Measurements from ENCODE around the gene SLC24A3. TPM values are rescaled to one million over a fixed set of nuclear protein-coding genes. Genes with fewer than 3 reads are reported as not detected.

Gene SLC24A3
- total RNA-seq, 1 donor from 2014 or later: 14.0 TPM

DNA sequence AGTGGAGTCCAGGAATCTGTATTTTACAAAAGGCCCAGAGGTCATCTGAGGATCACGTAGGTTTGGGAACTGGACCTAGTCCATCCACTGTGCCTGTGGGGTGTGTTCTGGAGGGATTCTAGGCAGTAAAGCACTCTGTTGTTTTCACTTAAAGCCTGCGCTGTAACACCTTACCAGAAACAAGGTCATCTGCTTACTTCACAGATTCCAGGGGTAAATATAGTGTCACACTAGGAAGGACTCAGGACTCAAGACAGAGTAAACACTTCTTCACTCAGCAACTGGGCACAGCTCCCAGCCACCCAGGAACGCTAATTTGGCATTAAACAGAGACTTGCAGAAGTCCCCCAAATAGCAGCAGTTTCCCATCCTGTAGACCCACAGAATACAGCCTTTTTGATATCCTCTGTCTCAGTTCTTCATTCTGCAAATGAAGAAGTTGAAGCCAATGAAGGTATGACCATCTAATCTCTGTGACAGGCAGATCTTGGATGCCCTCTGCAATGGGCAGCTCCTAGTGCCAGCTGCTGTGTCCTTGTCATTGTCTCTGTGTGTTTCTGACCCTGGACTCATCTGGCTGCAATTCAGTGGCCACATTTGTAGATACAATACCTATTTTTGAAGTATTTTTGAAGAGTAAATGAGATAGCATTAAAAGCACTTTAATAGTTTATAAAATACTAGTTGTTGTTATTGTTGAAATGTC, 129.1 kb downstream of the SLC24A3 start:
- Mint-ChIP-seq H3K4me3 (no peak overlapping the region), H3K27ac (no peak overlapping the region), H3K36me3 (peaks cover 4% of the 10 kb centered on the region), H3K4me1 (ENCODE audit: unreplicated experiment) (peaks cover 15% of the 10 kb centered on the region), H3K9me3 (peaks cover 7% of the 10 kb centered on the region), H3K27me3 (no peaks in the 10 kb centered on the region)
- TF ChIP-seq, protein P1, sequence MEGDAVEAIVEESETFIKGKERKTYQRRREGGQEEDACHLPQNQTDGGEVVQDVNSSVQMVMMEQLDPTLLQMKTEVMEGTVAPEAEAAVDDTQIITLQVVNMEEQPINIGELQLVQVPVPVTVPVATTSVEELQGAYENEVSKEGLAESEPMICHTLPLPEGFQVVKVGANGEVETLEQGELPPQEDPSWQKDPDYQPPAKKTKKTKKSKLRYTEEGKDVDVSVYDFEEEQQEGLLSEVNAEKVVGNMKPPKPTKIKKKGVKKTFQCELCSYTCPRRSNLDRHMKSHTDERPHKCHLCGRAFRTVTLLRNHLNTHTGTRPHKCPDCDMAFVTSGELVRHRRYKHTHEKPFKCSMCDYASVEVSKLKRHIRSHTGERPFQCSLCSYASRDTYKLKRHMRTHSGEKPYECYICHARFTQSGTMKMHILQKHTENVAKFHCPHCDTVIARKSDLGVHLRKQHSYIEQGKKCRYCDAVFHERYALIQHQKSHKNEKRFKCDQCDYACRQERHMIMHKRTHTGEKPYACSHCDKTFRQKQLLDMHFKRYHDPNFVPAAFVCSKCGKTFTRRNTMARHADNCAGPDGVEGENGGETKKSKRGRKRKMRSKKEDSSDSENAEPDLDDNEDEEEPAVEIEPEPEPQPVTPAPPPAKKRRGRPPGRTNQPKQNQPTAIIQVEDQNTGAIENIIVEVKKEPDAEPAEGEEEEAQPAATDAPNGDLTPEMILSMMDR (conservative IDR thresholded peaks at IDR 0.05): no peak
- DNase-seq (ENCODE audit: extremely low spot score, unreplicated experiment): no peak

DNA sequence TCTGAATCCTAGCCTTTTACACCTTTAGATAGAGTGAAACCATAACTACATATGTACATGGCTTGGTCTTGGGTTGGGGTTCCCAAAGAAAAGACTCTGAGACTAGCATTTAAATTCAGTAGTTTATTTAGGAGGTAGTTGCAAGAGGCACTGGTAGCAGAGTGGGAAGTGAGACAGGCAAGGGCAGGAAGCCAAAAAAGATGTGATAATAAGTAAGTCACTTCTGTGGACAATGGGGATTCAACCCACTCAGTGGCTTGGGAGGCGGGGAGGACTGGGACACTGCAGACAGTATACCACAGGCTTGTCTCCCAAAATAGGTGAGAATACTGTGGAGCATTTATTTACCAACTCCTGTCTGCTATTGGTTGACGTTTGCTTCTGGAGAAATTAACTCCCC, 131.9 kb downstream of the SLC24A3 start:
- no peak overlapping the region for H3K27ac Mint-ChIP-seq

DNA sequence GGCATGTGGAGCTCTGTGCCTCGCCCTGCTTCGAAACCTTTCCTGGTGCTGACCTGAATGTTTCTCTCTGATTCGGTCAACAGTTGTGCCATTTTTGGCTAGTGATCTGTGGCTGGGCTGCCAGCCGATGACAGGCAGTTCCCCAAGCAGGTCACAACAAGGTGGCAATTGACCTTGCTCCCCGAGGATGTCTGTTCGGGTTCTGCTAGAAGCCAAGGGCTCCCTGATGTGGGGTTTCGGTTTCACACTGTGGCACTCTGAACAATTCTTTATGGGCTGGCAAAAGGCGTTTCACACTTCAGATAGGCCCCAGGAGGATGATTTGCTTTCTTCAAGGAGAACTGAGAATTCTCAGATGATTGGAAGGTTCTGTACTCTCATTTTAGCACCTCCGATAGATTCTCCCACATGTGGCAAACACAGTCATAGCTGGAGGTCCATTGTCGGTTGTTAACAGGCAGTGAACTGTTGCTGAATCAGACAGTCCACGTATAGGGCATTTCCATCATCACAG, 135.6 kb downstream of the SLC24A3 start:
- Mint-ChIP-seq H3K9me3 (peaks cover 11% of the 10 kb centered on the region), H3K27ac (no peak overlapping the region), H3K4me3 (no peak overlapping the region), H3K36me3 (peaks cover 4% of the 10 kb centered on the region), H3K4me1 (ENCODE audit: unreplicated experiment) (no peaks in the 10 kb centered on the region), H3K27me3 (no peaks in the 10 kb centered on the region)
- TF ChIP-seq, protein P1 (conservative IDR thresholded peaks at IDR 0.05): no peak
- DNase-seq (ENCODE audit: extremely low spot score, unreplicated experiment): no peak

More for the DNA sequence above, 131.9 kb downstream of the SLC24A3 start:
- Mint-ChIP-seq H3K27me3 (no peaks in the 10 kb centered on the region), H3K4me3 (no peak overlapping the region), H3K4me1 (ENCODE audit: unreplicated experiment) (no peaks in the 10 kb centered on the region), H3K9me3 (peaks cover 7% of the 10 kb centered on the region), H3K36me3 (peaks cover 4% of the 10 kb centered on the region)
- TF ChIP-seq, protein P1 (conservative IDR thresholded peaks at IDR 0.05): no peak
- peak; percentile 20 for DNase-seq (ENCODE audit: extremely low spot score, unreplicated experiment)

DNA sequence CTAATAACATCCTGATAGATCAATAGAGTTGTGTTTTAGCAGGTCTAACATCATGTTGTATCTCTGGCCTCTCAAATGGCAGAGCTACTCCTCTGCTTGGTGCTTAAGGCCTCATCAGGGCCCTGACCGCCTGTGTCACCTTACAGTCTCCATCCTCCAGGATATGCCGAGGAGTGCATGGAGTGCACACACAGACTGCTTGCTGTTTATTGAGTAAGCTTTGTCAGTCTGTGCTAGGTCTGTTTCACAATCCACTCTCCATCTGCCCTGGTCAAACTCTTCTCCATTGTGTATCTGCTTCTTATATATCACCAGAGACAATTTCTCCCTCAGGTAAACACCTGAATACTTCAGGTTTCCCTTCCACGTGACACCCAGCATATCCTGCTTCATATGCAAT, 136.1 kb downstream of the SLC24A3 start:
- TF ChIP-seq, protein P1 (conservative IDR thresholded peaks at IDR 0.05): no peak
- H3K4me3 Mint-ChIP-seq: no peak overlapping the region
- no peak for DNase-seq (ENCODE audit: extremely low spot score, unreplicated experiment)
- H3K4me1 Mint-ChIP-seq (ENCODE audit: unreplicated experiment): no peaks in the 10 kb centered on the region
- no peak overlapping the region for H3K27ac Mint-ChIP-seq
- H3K36me3 Mint-ChIP-seq: peaks cover 4% of the 10 kb centered on the region
- peaks cover 11% of the 10 kb centered on the region for H3K9me3 Mint-ChIP-seq
- no peaks in the 10 kb centered on the region for H3K27me3 Mint-ChIP-seq

DNA sequence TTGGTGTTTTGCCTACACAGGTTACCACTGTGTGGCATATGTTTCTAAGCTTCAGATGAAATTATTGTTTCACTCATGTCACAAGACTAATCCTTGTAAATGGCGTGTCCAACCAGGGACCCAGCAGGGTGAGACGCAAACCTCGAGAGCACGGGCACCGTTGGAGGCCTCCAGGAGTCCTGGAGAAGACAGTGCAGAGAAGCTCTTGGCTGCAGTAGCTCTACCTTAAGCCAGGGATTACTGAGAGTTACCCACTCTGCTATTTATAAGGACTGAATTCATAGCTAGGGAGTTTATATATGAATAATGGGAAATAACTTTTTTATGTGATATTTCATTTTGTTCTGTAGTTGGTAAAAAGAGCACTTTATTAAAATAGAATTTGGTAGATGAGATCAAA, 137.4 kb downstream of the SLC24A3 start:
- peaks cover 2% of the 10 kb centered on the region for H3K4me1 Mint-ChIP-seq (ENCODE audit: unreplicated experiment)
- H3K9me3 Mint-ChIP-seq: peaks cover 11% of the 10 kb centered on the region
- no peak overlapping the region for H3K27ac Mint-ChIP-seq
- peaks cover 4% of the 10 kb centered on the region for H3K36me3 Mint-ChIP-seq
- no peak overlapping the region for H3K4me3 Mint-ChIP-seq
- H3K27me3 Mint-ChIP-seq: no peaks in the 10 kb centered on the region
- TF ChIP-seq, protein P1 (conservative IDR thresholded peaks at IDR 0.05): no peak
- no peak for DNase-seq (ENCODE audit: extremely low spot score, unreplicated experiment)

Data from type B pancreatic cell (in vitro differentiated cells).